ENCODE results near the gene TMEM269.

The TMEM269 gene

DNA sequence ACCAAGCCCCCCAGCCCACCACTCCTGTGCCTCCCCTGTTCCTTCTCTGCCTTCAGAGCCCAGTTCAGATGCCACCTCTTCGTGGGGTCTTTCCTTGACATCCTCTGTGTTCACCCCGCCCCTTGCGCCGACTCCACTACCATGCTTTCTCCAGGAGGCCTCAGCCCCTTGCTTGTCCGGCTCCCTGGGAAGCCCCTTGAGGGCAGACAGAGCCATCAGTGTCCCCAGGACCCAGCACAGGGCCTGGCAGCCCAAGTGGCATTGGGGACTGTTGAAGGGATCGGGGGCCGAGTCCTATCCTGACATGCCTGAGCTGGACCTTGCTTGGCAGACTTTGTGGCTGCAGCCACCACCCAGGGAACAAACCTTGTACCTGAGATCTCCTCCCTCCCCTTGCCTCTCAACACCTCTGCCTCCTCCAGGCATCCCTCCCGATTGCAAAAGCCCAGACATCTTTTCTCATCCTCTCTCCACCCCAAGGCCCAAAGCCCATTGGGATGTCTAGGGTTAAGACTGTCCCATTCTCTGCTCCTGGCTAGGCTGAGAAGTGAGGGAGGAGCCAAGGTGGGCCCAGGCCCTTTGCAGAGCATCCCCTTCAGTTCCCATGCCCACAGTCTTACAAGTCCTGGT is 48.1 kb upstream of the TMEM269 start:
- Histone ChIP-seq H2AK5ac (ENCODE audit: low read length) (peak overlapping the region; percentile 2), H4K12ac (ENCODE audit: low read depth, low read length) (peak overlapping the region; percentile 18), H3K18ac (ENCODE audit: low read length) (peak overlapping the region; percentile 17), H2AFZ (ENCODE audit: insufficient read depth, low read length, poor library complexity) (no peak overlapping the region), H3K36me3 (ENCODE audit: control insufficient read depth in 1 of 2, insufficient read depth in 2 of 2, low read length in 2 of 2) (no peaks in the 10 kb centered on the region), H4K8ac (ENCODE audit: low read depth, low read length) (peak overlapping the region; percentile 33), H2BK12ac (ENCODE audit: low read length) (no peak overlapping the region), H2BK120ac (ENCODE audit: insufficient read depth, low read length, poor library complexity) (peak overlapping the region; percentile 2), H3K4me1 (ENCODE audit: control insufficient read depth in 1 of 2, insufficient read depth in 2 of 2, low read length in 2 of 2) (peaks cover 11 to 20% of the 10 kb centered on the region in 2 experiments), H3K27me3 (ENCODE audit: insufficient read depth, low read length) (no peaks in the 10 kb centered on the region), H3K4ac (ENCODE audit: low read depth, low read length) (no peak overlapping the region), H3K79me1 (ENCODE audit: low read length) (no peaks in the 10 kb centered on the region), H3K79me2 (ENCODE audit: control insufficient read depth, insufficient read depth, low read length, poor library complexity) (no peaks in the 10 kb centered on the region), H3K23ac (ENCODE audit: low read length) (no peak overlapping the region), H3K27ac (ENCODE audit: low read depth, low read length) (no peak overlapping the region), H3K4me2 (ENCODE audit: low read length) (no peak overlapping the region), H3K9ac (ENCODE audit: low read length) (no peak overlapping the region), H4K91ac (ENCODE audit: low read depth, low read length) (peak overlapping the region; percentile 16), H3K14ac (ENCODE audit: low read length) (no peak overlapping the region), H3K4me3 (ENCODE audit: low read depth, low read length) (no peak overlapping the region), H2BK5ac (ENCODE audit: low read depth, low read length, poor library complexity) (no peak overlapping the region), H3K9me3 (ENCODE audit: insufficient read depth, low read depth, low read length) (peaks cover 6% of the 10 kb centered on the region)
- DNase-seq = no peak
- WGBS (ENCODE audit: extremely low coverage, insufficient coverage, insufficient read length) = no CpG with 5 or more reads among the region's 8 CpGs

DNA sequence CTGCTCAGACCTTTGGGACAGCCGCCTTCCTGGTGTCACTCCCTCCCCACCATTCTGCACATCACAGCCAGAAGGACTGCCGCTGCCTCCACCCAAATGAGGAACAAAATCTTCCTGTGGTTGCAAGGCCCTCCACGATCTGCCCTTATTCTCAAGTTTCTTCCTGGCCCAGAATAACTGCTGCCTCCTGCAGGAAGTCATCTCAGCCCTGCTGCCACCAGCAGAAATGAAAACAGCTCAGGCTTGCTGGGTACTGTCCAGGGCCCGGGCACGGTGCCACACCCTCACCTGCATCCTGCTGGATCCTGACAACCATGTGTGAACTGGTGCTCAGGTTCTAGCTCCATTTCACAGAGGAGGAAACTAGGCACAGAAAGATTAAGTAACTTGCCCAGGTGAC is 47.5 kb upstream of the TMEM269 start:
- H3K4me3 ChIP-seq (ENCODE audit: low read depth, low read length) = no peak overlapping the region
- DNase-seq = peak; percentile 35 to 52
- no peak overlapping the region for H4K8ac ChIP-seq (ENCODE audit: low read depth, low read length)
- peaks cover 11 to 20% of the 10 kb centered on the region in 2 experiments for H3K4me1 ChIP-seq (ENCODE audit: control insufficient read depth in 1 of 2, insufficient read depth in 2 of 2, low read length in 2 of 2)
- WGBS (ENCODE audit: extremely low coverage, insufficient coverage, insufficient read length) = no CpG with 5 or more reads among the region's 5 CpGs
- H2BK12ac ChIP-seq (ENCODE audit: low read length) = no peak overlapping the region
- H3K79me1 ChIP-seq (ENCODE audit: low read length) = no peaks in the 10 kb centered on the region
- no peak overlapping the region for H3K23ac ChIP-seq (ENCODE audit: low read length)
- H2BK120ac ChIP-seq (ENCODE audit: insufficient read depth, low read length, poor library complexity) = no peak overlapping the region
- no peaks in the 10 kb centered on the region for H3K79me2 ChIP-seq (ENCODE audit: control insufficient read depth, insufficient read depth, low read length, poor library complexity)
- H3K27me3 ChIP-seq (ENCODE audit: insufficient read depth, low read length) = no peaks in the 10 kb centered on the region
- H3K9me3 ChIP-seq (ENCODE audit: insufficient read depth, low read depth, low read length) = peaks cover 6% of the 10 kb centered on the region
- H4K12ac ChIP-seq (ENCODE audit: low read depth, low read length) = no peak overlapping the region
- H2BK5ac ChIP-seq (ENCODE audit: low read depth, low read length, poor library complexity) = no peak overlapping the region
- no peaks in the 10 kb centered on the region for H3K36me3 ChIP-seq (ENCODE audit: control insufficient read depth in 1 of 2, insufficient read depth in 2 of 2, low read length in 2 of 2)
- H4K91ac ChIP-seq (ENCODE audit: low read depth, low read length) = no peak overlapping the region
- no peak overlapping the region for H3K14ac ChIP-seq (ENCODE audit: low read length)
- H3K18ac ChIP-seq (ENCODE audit: low read length) = no peak overlapping the region
- H3K4me2 ChIP-seq (ENCODE audit: low read length) = no peak overlapping the region
- H2AFZ ChIP-seq (ENCODE audit: insufficient read depth, low read length, poor library complexity) = no peak overlapping the region
- H3K9ac ChIP-seq (ENCODE audit: low read length) = no peak overlapping the region
- no peak overlapping the region for H3K27ac ChIP-seq (ENCODE audit: low read depth, low read length)
- H2AK5ac ChIP-seq (ENCODE audit: low read length) = no peak overlapping the region
- H3K4ac ChIP-seq (ENCODE audit: low read depth, low read length) = no peak overlapping the region

DNA sequence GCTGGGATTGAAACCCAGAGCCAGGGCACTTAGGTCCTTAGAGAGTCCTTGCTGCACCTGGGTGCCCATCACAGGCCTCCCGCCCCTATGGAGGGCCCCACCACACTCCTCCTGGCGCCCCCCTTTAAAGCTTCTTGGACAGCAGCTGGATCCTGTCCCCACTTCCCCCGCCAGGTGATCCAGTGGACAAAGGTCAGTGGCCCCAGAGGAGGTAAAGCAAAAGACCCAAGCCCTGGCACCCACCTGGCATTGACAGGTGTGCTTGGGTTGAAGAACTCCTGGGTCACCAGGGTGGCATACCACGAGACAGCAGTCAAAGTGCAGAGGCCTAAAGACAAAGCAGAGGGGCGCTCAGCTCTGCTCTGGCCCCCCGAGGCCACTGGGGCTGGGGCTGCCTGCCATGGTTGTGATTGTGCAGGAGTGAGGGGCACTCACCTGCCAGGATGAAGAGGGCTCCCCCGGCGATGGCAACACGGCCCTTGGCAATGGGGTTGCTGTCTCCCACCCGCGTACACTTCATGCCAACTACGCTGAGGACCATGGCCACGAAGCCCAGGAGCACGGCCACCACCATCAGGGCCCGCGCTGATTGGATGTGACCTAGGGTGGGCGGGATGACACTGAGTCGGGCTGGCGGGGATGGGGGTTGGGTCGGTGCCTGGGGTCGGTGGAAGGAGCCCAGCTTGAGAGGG is 46.7 kb upstream of the TMEM269 start:
- Histone ChIP-seq H3K27me3 (ENCODE audit: insufficient read depth, low read length) (no peaks in the 10 kb centered on the region), H3K79me2 (ENCODE audit: control insufficient read depth, insufficient read depth, low read length, poor library complexity) (no peaks in the 10 kb centered on the region), H2AK5ac (ENCODE audit: low read length) (no peak overlapping the region), H3K14ac (ENCODE audit: low read length) (no peak overlapping the region), H3K9me3 (ENCODE audit: insufficient read depth, low read depth, low read length) (peaks cover 6% of the 10 kb centered on the region), H3K79me1 (ENCODE audit: low read length) (no peaks in the 10 kb centered on the region), H4K8ac (ENCODE audit: low read depth, low read length) (no peak overlapping the region), H2BK12ac (ENCODE audit: low read length) (no peak overlapping the region), H4K12ac (ENCODE audit: low read depth, low read length) (no peak overlapping the region), H3K4ac (ENCODE audit: low read depth, low read length) (no peak overlapping the region), H3K36me3 (ENCODE audit: control insufficient read depth in 1 of 2, insufficient read depth in 2 of 2, low read length in 2 of 2) (no peaks in the 10 kb centered on the region), H2BK120ac (ENCODE audit: insufficient read depth, low read length, poor library complexity) (no peak overlapping the region), H4K91ac (ENCODE audit: low read depth, low read length) (no peak overlapping the region), H2BK5ac (ENCODE audit: low read depth, low read length, poor library complexity) (no peak overlapping the region), H3K9ac (ENCODE audit: low read length) (no peak overlapping the region), H2AFZ (ENCODE audit: insufficient read depth, low read length, poor library complexity) (no peak overlapping the region), H3K18ac (ENCODE audit: low read length) (no peak overlapping the region), H3K4me2 (ENCODE audit: low read length) (no peak overlapping the region), H3K23ac (ENCODE audit: low read length) (no peak overlapping the region), H3K4me1 (ENCODE audit: control insufficient read depth in 1 of 2, insufficient read depth in 2 of 2, low read length in 2 of 2) (peaks cover 11 to 23% of the 10 kb centered on the region in 2 experiments), H3K4me3 (ENCODE audit: low read depth, low read length) (peak overlapping the region; percentile 31), H3K27ac (ENCODE audit: low read depth, low read length) (no peak overlapping the region)
- DNase-seq = no peak
- no CpG with 5 or more reads among the region's 21 CpGs for WGBS (ENCODE audit: extremely low coverage, insufficient coverage, insufficient read length)

DNA sequence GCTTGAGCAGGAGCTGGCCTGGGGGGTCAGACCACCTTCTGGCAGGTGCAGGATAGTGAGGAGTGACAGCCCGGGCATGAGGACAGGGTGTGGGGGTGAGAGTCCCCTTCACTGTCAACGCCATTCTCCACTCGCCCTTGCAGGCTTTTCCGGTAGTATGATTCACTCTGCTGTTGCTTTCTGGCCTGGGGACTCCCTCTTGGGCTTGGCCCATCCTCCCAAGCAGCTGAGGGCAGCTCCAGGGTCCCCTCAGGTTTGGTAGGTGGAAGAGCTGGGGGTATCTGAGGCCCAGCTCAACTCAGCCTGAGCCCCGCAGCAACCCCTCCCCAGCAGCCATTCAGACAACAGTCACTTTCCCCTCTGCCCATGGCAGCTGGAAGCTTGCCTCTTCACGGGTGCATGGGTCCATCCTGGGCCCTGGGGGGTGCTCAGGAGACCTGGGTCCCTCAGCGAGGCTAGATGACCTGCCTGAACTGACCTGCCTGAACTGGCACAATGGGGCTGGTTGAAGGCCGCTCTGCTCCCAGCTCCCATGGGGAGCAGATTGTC is 46.0 kb upstream of the TMEM269 start:
- Histone ChIP-seq H3K27ac (ENCODE audit: low read depth, low read length) (no peak overlapping the region), H4K12ac (ENCODE audit: low read depth, low read length) (no peak overlapping the region), H4K91ac (ENCODE audit: low read depth, low read length) (no peak overlapping the region), H3K79me2 (ENCODE audit: control insufficient read depth, insufficient read depth, low read length, poor library complexity) (no peaks in the 10 kb centered on the region), H3K23ac (ENCODE audit: low read length) (no peak overlapping the region), H3K18ac (ENCODE audit: low read length) (no peak overlapping the region), H3K9me3 (ENCODE audit: insufficient read depth, low read depth, low read length) (peaks cover 6% of the 10 kb centered on the region), H2AK5ac (ENCODE audit: low read length) (no peak overlapping the region), H3K4me3 (ENCODE audit: low read depth, low read length) (no peak overlapping the region), H3K4ac (ENCODE audit: low read depth, low read length) (no peak overlapping the region), H3K4me1 (ENCODE audit: control insufficient read depth in 1 of 2, insufficient read depth in 2 of 2, low read length in 2 of 2) (peaks cover 14 to 25% of the 10 kb centered on the region in 2 experiments), H2BK12ac (ENCODE audit: low read length) (no peak overlapping the region), H3K27me3 (ENCODE audit: insufficient read depth, low read length) (no peaks in the 10 kb centered on the region), H2BK120ac (ENCODE audit: insufficient read depth, low read length, poor library complexity) (no peak overlapping the region), H3K79me1 (ENCODE audit: low read length) (no peaks in the 10 kb centered on the region), H2BK5ac (ENCODE audit: low read depth, low read length, poor library complexity) (no peak overlapping the region), H3K4me2 (ENCODE audit: low read length) (no peak overlapping the region), H3K36me3 (ENCODE audit: control insufficient read depth in 1 of 2, insufficient read depth in 2 of 2, low read length in 2 of 2) (no peaks in the 10 kb centered on the region), H4K8ac (ENCODE audit: low read depth, low read length) (no peak overlapping the region), H3K14ac (ENCODE audit: low read length) (no peak overlapping the region), H3K9ac (ENCODE audit: low read length) (no peak overlapping the region), H2AFZ (ENCODE audit: insufficient read depth, low read length, poor library complexity) (no peak overlapping the region)
- WGBS (ENCODE audit: extremely low coverage, insufficient coverage, insufficient read length) = no CpG with 5 or more reads among the region's 8 CpGs
- DNase-seq = no peak
